Measurements from ENCODE around the gene KDSR. TPM values are rescaled to one million over a fixed set of nuclear protein-coding genes. Genes with fewer than 3 reads are reported as not detected.

KDSR gene
- total and polyA plus RNA-seq, 2 of the 13 experiments (the other 11 are each of a cell fraction or from before 2014, with no cell fraction given): 10.4 to 20.9 TPM

DNA sequence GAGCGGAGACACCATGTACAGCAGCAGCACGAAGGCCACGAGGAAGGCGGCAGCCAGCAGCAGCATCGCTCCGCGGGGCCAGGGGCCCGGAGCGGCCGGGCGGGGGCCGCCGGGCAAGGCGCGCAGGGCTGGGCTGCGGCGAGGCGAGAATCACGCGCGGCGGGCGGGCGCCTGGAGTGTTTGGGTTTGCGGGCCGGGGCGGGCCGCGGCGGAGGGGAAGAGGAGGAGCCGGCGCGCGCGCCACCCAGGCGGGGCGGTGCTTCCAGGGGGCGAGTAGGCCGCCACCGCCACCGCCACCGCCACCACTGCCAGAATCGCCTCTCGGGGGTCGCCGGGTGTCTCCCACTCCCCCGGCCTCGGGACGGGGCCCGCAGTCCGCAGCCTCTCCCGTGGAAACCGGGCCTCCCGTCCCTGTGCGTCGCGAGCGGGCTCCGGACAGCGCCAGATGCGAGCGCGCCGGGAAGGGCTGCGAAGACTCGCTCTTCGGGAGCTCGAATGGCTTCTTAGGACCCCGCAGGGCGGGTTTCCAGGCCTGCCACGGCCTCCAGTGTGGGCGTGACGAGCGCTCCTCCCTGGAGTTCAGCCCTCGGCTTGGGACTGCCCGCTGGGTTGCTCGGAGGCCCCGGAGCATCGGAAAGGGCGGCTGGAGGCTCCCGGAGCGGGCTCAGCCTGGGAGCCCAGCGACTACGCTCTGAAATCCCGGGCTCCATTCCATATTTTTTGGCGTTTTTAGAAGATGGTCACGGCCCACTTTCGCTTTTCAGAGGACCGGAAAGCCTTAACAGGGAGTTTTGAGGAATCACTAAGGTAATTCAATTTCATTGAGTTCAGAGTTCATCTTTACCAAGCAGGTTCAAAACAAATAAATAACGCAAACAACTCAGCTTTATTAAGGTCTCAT lies at the start of gene KDSR (continued):
- peak; percentile 26; the same call in 1 of the 2 replicates for TF ChIP-seq STAT6 (CRISPR knock-in tag; IDR thresholded peaks at IDR 0.05; ENCODE audit: borderline replicate concordance)
- TF ChIP-seq, protein P1, sequence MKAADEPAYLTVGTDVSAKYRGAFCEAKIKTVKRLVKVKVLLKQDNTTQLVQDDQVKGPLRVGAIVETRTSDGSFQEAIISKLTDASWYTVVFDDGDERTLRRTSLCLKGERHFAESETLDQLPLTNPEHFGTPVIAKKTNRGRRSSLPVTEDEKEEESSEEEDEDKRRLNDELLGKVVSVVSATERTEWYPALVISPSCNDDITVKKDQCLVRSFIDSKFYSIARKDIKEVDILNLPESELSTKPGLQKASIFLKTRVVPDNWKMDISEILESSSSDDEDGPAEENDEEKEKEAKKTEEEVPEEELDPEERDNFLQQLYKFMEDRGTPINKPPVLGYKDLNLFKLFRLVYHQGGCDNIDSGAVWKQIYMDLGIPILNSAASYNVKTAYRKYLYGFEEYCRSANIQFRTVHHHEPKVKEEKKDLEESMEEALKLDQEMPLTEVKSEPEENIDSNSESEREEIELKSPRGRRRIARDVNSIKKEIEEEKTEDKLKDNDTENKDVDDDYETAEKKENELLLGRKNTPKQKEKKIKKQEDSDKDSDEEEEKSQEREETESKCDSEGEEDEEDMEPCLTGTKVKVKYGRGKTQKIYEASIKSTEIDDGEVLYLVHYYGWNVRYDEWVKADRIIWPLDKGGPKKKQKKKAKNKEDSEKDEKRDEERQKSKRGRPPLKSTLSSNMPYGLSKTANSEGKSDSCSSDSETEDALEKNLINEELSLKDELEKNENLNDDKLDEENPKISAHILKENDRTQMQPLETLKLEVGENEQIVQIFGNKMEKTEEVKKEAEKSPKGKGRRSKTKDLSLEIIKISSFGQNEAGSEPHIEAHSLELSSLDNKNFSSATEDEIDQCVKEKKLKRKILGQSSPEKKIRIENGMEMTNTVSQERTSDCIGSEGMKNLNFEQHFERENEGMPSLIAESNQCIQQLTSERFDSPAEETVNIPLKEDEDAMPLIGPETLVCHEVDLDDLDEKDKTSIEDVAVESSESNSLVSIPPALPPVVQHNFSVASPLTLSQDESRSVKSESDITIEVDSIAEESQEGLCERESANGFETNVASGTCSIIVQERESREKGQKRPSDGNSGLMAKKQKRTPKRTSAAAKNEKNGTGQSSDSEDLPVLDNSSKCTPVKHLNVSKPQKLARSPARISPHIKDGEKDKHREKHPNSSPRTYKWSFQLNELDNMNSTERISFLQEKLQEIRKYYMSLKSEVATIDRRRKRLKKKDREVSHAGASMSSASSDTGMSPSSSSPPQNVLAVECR (CRISPR knock-in tag; IDR thresholded peaks at IDR 0.05; ENCODE audit: borderline replicate concordance): peak; percentile 90; the same call in 1 of the 2 replicates
- TF ChIP-seq RAD51 (IDR thresholded peaks at IDR 0.05; ENCODE audit: borderline replicate concordance): no peak
- TF ChIP-seq SP1 (IDR thresholded peaks at IDR 0.05): no peak
- TF ChIP-seq SP1 (CRISPR knock-in tag; IDR thresholded peaks at IDR 0.05): peak; percentile 81
- peak; percentile 54 for TF ChIP-seq NFYC (CRISPR knock-in tag; IDR thresholded peaks at IDR 0.05)
- TF ChIP-seq, protein P2, sequence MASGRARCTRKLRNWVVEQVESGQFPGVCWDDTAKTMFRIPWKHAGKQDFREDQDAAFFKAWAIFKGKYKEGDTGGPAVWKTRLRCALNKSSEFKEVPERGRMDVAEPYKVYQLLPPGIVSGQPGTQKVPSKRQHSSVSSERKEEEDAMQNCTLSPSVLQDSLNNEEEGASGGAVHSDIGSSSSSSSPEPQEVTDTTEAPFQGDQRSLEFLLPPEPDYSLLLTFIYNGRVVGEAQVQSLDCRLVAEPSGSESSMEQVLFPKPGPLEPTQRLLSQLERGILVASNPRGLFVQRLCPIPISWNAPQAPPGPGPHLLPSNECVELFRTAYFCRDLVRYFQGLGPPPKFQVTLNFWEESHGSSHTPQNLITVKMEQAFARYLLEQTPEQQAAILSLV (CRISPR knock-in tag; IDR thresholded peaks at IDR 0.05; ENCODE audit: borderline replicate concordance): peak; percentile 52; the same call in 1 of the 2 replicates
- TF ChIP-seq TCF12 (IDR thresholded peaks at IDR 0.05): no peak
- peak; percentile 38; the same call in 1 of the 2 replicates for TF ChIP-seq TCF12 (CRISPR knock-in tag; IDR thresholded peaks at IDR 0.05)
- peak; percentile 14; the same call in 1 of the 2 replicates for TF ChIP-seq HMG20B (CRISPR knock-in tag; conservative IDR thresholded peaks at IDR 0.05)
- peak; percentile 4; the same call in 1 of the 2 replicates for TF ChIP-seq FOXK1 (CRISPR knock-in tag; IDR thresholded peaks at IDR 0.05; ENCODE audit: borderline replicate concordance, low read depth)
- TF ChIP-seq TRIM22 (IDR thresholded peaks at IDR 0.05): no peak
- TF ChIP-seq CREB1 (IDR thresholded peaks at IDR 0.05): peak; percentile 73
- TF ChIP-seq CREB1 (CRISPR knock-in tag; IDR thresholded peaks at IDR 0.05): peak; percentile 62
- no peak for TF ChIP-seq ZNF251 (CRISPR knock-in tag; IDR thresholded peaks at IDR 0.05)
- peak; percentile 83; the same call in 1 of the 2 replicates for TF ChIP-seq ZNF788 (CRISPR knock-in tag; IDR thresholded peaks at IDR 0.05; ENCODE audit: borderline replicate concordance)
- TF ChIP-seq ZNF33B (CRISPR knock-in tag; IDR thresholded peaks at IDR 0.05): peak; percentile 55; the same call in 1 of the 2 replicates
- TF ChIP-seq ATF1 (CRISPR knock-in tag; IDR thresholded peaks at IDR 0.05): 0 out of 2 replicates have a peak, but pooled peaks have one; percentile 40
- TF ChIP-seq ZSCAN22 (CRISPR knock-in tag; IDR thresholded peaks at IDR 0.05): no peak
- peak; percentile 100 for TF ChIP-seq XRCC5 (optimal IDR thresholded peaks at IDR 0.05; ENCODE audit: low read length)
- 0 out of 2 replicates have a peak, but pooled peaks have one; percentile 50 for TF ChIP-seq ZNF143 (CRISPR knock-in tag; IDR thresholded peaks at IDR 0.05)

All from HepG2 (cell line).